HepG2 (cell line): Measurements from ENCODE around the gene ICE2. TPM values are rescaled to one million over a fixed set of nuclear protein-coding genes. Genes with fewer than 3 reads are reported as not detected.

Experiments used
- FOXC1 ChIP-seq: sonication (generic); formaldehyde crosslinking; IDR thresholded peaks from 2 replicates; pipeline ENCODE4 v1.8.0; 2022; ENCODE audit warnings: mild to moderate bottlenecking, missing genetic modification reagents, borderline replicate concordance
- FUBP1 ChIP-seq: sonication (generic); formaldehyde crosslinking; IDR thresholded peaks from 2 replicates; pipeline ENCODE4 v1.5.1; 2020; ENCODE audit warnings: missing genetic modification reagents, mild to moderate bottlenecking, borderline replicate concordance
- MED1 ChIP-seq: sonication (generic); formaldehyde crosslinking; IDR thresholded peaks from 2 replicates; pipeline ENCODE4 v1.4.0; 2020; ENCODE audit warnings: missing genetic modification reagents
- POGZ ChIP-seq: sonication (generic); formaldehyde crosslinking; IDR thresholded peaks from 2 replicates; pipeline ENCODE4 v1.4.0; 2020; ENCODE audit warnings: mild to moderate bottlenecking, missing genetic modification reagents
- PREB ChIP-seq: sonication (generic); formaldehyde crosslinking; IDR thresholded peaks from 2 replicates; pipeline ENCODE4 v1.4.0; 2020; ENCODE audit warnings: missing genetic modification reagents
- RCOR2 ChIP-seq: IDR thresholded peaks from 2 replicates; pipeline ENCODE4 v1.6.1; 2016; ENCODE audit warnings: missing biosample characterization, missing genetic modification reagents
- RNF2 ChIP-seq: fragments of 450-650 bp; conservative IDR thresholded peaks from 2 replicates; pipeline ENCODE4 v1.6.1; 2016; ENCODE audit warnings: low read depth
- SIN3A ChIP-seq: IDR thresholded peaks from 2 replicates; pipeline ENCODE4 v1.6.1; 2011; ENCODE audit warnings: low read depth, mild to moderate bottlenecking, control low read depth, low read length, borderline replicate concordance
- SOX5 ChIP-seq: IDR thresholded peaks from 2 replicates; pipeline ENCODE4 v1.6.1; 2016; ENCODE audit warnings: borderline replicate concordance
- ZMYM4 ChIP-seq: sonication (generic); formaldehyde crosslinking; IDR thresholded peaks from 2 replicates; pipeline ENCODE4 v1.8.1; 2023; ENCODE audit warnings: mild to moderate bottlenecking, missing genetic modification reagents
- ZNF101 ChIP-seq: sonication (generic); formaldehyde crosslinking; IDR thresholded peaks from 2 replicates; pipeline ENCODE4 v1.4.0; 2020; ENCODE audit warnings: mild to moderate bottlenecking, low read depth, missing genetic modification reagents, borderline replicate concordance
- ZNF274 ChIP-seq: sonication (generic); formaldehyde crosslinking; IDR thresholded peaks from 2 replicates; pipeline ENCODE4 v1.5.1; 2020; ENCODE audit warnings: mild to moderate bottlenecking, missing genetic modification reagents
- ZNF563 ChIP-seq: sonication (generic); formaldehyde crosslinking; IDR thresholded peaks from 2 replicates; pipeline ENCODE4 v1.8.0; 2022; ENCODE audit warnings: mild to moderate bottlenecking, moderate library complexity, missing genetic modification reagents
- ZNF589 ChIP-seq: sonication (generic); formaldehyde crosslinking; conservative IDR thresholded peaks from 2 replicates; pipeline ENCODE4 v1.8.0; 2022; ENCODE audit warnings: mild to moderate bottlenecking, moderate library complexity, missing genetic modification reagents
- ZNF704 ChIP-seq: sonication (generic); formaldehyde crosslinking; IDR thresholded peaks from 2 replicates; pipeline ENCODE4 v1.8.1; 2023; ENCODE audit warnings: mild to moderate bottlenecking, inconsistent platforms, moderate library complexity, missing genetic modification reagents, borderline replicate concordance
- ZNF709 ChIP-seq: sonication (generic); formaldehyde crosslinking; IDR thresholded peaks from 2 replicates; pipeline ENCODE4 v1.5.0; 2020; ENCODE audit warnings: mild to moderate bottlenecking, missing genetic modification reagents
- ZSCAN31 ChIP-seq: sonication (generic); formaldehyde crosslinking; IDR thresholded peaks from 2 replicates; pipeline ENCODE4 v1.5.0; 2020; ENCODE audit warnings: low read depth, mild to moderate bottlenecking, missing genetic modification reagents
- polyA plus RNA-seq, 8 experiments: library from polyadenylated mRNA; depleted of rRNA in 3 of 8; stranded (reverse) in 7 of 8; unstranded in 1 of 8; fragments of >200 nt; fragmentation: Illumina TruSeq in 4 of 8; extraction: Trizol in 4 of 8; gene quantifications; 2 replicates each; pipeline versions ENCODE4 v1.2.1 to v1.2.3, GENCODE V29; 2011 to 2016; ENCODE audit warnings: low read depth in 4 of 8, missing spikeins in 1 of 8, mixed read lengths in 1 of 8; ENCODE audit not compliant: insufficient read depth in 1 of 8
- total RNA-seq, 5 experiments: library from RNA; depleted of rRNA; stranded (reverse); fragments of >200 nt; fragmentation: Illumina TruSeq; extraction: Trizol; gene quantifications; 2 replicates each; pipeline ENCODE4 v1.2.3, GENCODE V29; 2016; ENCODE audit warnings: low read depth in 1 of 5
- TF ChIP-seq, protein P1 (sequence below): sonication (generic); formaldehyde crosslinking; IDR thresholded peaks from 2 replicates; pipeline ENCODE4 v1.4.0; 2020; ENCODE audit warnings: missing genetic modification reagents, low read depth, mild to moderate bottlenecking, borderline replicate concordance
- TF ChIP-seq, protein P2 (sequence below): sonication (generic); formaldehyde crosslinking; IDR thresholded peaks from 2 replicates; pipeline ENCODE4 v1.8.1; 2022; ENCODE audit warnings: mild to moderate bottlenecking, missing genetic modification reagents
- TF ChIP-seq, protein P3 (sequence below): sonication (generic); formaldehyde crosslinking; IDR thresholded peaks from 2 replicates; pipeline ENCODE4 v1.4.0; 2020; ENCODE audit warnings: low read depth, mild to moderate bottlenecking, missing genetic modification reagents
- TF ChIP-seq, protein P4 (sequence below): sonication (generic); formaldehyde crosslinking; IDR thresholded peaks from 2 replicates; pipeline ENCODE4 v1.9.0; 2021; ENCODE audit warnings: missing genetic modification reagents, mild to moderate bottlenecking, borderline replicate concordance

ICE2 gene
- total and polyA plus RNA-seq, 2 of the 13 experiments (the other 11 are each of a cell fraction or from before 2014, with no cell fraction given) = 24.8 to 26.4 TPM

DNA sequence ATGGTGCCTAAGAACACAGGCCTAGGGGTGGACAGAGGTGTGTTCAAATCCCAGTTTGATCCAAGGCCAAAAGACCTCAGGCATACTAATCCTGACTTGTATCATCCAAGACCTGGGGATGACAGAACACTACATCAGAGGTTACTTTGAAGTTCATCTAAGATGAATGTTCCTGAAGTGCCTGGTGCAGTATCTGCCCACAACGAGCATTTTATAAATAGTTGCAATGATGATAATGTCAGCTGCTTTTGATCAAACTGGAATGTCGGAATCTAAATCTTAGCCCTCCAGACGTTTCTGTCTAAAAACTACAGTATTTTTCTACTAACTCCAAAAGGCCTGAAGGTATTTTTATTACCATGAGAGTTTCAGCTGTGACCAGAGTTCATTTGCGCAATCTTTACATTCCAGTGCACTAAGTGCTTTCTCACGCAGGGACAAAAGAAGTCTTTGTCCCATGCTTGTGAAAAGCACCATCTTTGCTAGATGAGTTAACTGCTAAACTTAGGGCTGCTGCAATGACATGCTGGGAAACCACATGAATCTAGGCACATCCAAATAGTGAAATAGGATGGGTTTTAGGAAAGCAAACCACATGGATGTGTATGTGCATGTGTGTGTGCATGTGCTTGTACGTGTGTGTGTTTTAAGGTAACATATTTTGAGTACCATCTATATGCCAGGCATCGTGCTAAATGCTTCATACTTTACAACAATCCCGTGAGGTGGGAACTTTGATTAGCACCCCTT is 99.2 kb downstream of the ICE2 start (continued):
- TF ChIP-seq ZNF274 (CRISPR knock-in tag) = no peak
- TF ChIP-seq RCOR2 (CRISPR knock-in tag) = peak; percentile 85; the same call in 1 of the 2 replicates
- 0 out of 2 replicates have a peak, but pooled peaks have one; percentile 27 for TF ChIP-seq SIN3A
- TF ChIP-seq ZMYM4 (CRISPR knock-in tag) = peak; percentile 48; the same call in 1 of the 2 replicates
- no peak; the same call in 1 of the 2 replicates for TF ChIP-seq ZNF589 (CRISPR knock-in tag)
- TF ChIP-seq, protein P1, sequence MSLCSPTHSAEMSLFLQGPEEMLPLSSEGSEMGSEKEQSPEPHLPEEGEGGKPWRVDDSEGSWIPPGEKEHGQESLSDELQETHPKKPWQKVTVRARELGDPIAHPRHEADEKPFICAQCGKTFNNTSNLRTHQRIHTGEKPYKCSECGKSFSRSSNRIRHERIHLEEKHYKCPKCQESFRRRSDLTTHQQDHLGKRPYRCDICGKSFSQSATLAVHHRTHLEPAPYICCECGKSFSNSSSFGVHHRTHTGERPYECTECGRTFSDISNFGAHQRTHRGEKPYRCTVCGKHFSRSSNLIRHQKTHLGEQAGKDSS (CRISPR knock-in tag) = no peak
- TF ChIP-seq ZNF704 (CRISPR knock-in tag) = no peak
- peak; percentile 47 for TF ChIP-seq POGZ (CRISPR knock-in tag)
- no peak for TF ChIP-seq FOXC1 (CRISPR knock-in tag)
- no peak for TF ChIP-seq RNF2
- TF ChIP-seq PREB (CRISPR knock-in tag) = no peak
- no peak for TF ChIP-seq ZNF563 (CRISPR knock-in tag)
- TF ChIP-seq FUBP1 = no peak
- no peak for TF ChIP-seq ZSCAN31
- TF ChIP-seq, protein P2, sequence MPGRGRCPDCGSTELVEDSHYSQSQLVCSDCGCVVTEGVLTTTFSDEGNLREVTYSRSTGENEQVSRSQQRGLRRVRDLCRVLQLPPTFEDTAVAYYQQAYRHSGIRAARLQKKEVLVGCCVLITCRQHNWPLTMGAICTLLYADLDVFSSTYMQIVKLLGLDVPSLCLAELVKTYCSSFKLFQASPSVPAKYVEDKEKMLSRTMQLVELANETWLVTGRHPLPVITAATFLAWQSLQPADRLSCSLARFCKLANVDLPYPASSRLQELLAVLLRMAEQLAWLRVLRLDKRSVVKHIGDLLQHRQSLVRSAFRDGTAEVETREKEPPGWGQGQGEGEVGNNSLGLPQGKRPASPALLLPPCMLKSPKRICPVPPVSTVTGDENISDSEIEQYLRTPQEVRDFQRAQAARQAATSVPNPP = no peak
- TF ChIP-seq, protein P3, sequence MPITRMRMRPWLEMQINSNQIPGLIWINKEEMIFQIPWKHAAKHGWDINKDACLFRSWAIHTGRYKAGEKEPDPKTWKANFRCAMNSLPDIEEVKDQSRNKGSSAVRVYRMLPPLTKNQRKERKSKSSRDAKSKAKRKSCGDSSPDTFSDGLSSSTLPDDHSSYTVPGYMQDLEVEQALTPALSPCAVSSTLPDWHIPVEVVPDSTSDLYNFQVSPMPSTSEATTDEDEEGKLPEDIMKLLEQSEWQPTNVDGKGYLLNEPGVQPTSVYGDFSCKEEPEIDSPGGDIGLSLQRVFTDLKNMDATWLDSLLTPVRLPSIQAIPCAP (CRISPR knock-in tag) = no peak
- no peak for TF ChIP-seq ZNF101 (CRISPR knock-in tag)
- no peak for TF ChIP-seq ZNF709 (CRISPR knock-in tag)
- TF ChIP-seq, protein P4, sequence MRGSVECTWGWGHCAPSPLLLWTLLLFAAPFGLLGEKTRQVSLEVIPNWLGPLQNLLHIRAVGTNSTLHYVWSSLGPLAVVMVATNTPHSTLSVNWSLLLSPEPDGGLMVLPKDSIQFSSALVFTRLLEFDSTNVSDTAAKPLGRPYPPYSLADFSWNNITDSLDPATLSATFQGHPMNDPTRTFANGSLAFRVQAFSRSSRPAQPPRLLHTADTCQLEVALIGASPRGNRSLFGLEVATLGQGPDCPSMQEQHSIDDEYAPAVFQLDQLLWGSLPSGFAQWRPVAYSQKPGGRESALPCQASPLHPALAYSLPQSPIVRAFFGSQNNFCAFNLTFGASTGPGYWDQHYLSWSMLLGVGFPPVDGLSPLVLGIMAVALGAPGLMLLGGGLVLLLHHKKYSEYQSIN = no peak
- TF ChIP-seq MED1 = peak; percentile 96
- TF ChIP-seq SOX5 = peak; percentile 97
